GM18909 (cell line): Measurements from ENCODE around the gene PLEKHM3.
"Not testable (repeated sequence)": the region's sequence is repeated elsewhere in the genome, so short reads cannot be mapped to it uniquely, and the experiment has no call there.

Source experiments
- ATAC-seq: cut with Tn5 transposase; IDR thresholded peaks from one replicate; pipeline ENCODE4 v1.9.1; 2021; ENCODE audit warnings: mild to moderate bottlenecking; ENCODE audit not compliant: unreplicated experiment, poor library complexity

Gene PLEKHM3

DNA sequence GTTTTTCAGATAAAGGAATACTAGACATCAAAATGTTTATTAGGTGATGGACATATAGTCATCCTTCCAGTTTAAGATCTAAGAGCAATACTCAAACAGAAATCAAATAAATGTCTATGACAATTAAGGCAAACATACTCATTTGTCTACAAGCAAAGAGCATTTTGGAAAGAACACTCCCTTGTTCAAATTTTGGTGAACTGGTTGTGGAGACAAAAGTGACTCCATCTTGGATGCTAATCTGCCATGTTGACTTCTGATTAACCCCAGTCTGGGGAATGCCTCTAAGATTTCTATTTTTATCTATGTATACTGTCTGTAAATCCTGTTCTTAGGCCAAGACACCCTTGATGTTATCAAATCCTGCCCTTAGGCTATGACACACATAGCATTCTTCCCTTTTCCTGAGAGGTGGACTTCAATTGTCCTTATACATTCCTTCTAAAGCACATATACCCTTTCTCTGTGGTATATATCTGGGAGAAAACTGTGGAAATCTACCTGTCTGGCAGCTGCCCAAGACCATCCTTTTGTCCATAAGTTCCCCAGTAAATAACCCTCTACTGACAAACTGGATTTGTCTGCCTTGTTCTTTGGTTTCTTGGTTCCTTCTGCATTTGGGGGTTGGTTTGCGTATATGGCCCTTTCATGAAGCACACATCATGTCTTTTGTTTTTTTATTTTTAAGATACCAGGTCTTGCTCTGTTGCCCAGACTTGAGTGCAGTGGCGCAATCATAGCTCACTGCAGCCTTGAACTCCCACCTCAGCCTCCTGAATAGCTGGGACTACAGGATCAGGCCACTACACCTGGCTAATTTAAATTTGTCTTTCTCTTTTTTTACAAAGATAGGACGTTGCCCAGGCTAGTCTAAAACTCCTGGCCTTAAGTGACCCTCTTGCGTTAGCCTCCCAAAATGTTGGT, 12.5 kb upstream of the PLEKHM3 start:
- ATAC-seq, result no peak

DNA sequence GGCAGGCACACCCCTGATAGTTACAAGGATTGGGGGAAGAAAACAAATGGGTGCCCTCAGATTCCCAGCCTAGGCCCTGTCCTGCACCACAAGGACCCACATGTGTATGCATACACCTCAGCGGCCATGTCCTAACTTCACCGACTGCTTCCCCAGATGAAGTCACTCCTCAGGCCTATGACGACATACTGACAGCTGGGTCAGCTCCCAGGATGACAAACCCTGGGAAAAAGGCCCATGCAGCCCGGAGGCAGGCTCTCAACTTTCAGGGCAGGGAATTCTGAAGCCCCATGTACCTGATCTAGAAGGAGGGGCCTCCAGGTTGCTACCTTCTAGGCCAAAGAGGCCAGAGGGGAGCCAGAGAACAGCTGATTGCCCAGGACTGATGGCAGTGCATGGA, 11.0 kb upstream of the PLEKHM3 start:
- ATAC-seq, result no peak

DNA sequence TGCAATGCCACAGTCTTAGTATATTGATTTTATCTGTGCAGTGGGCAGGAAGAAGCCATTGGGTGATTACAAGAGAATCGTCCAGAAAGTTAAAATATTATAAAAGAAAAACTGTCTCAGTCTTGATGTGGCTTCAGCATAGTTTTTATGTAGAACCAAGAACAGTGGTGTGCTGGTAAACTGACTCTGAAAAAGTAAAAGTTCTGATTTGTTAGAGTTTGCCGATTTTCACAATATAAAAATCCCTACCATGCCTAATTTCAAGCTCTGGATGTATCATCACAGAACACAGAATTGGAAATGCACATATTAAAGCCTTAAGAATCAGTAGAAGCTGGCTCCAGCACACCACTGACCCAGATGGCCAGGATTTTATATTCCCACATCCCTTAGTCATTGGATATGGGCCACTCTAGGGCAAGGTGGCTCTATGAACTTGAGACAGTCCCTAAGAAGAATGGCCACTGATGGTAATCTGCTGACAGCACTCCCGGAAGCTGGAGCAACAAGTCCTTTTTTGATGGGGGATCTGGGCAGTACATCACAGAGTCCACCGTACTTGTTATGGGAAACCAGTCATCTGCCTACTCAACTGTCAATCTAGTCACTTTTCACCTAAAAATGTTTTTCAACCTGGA, 9.3 kb upstream of the PLEKHM3 start:
- ATAC-seq, result no peak

GRCh38 chr2:208033701-208034502, 8.6 kb upstream of the PLEKHM3 start:
- peak; percentile 94 for ATAC-seq

DNA sequence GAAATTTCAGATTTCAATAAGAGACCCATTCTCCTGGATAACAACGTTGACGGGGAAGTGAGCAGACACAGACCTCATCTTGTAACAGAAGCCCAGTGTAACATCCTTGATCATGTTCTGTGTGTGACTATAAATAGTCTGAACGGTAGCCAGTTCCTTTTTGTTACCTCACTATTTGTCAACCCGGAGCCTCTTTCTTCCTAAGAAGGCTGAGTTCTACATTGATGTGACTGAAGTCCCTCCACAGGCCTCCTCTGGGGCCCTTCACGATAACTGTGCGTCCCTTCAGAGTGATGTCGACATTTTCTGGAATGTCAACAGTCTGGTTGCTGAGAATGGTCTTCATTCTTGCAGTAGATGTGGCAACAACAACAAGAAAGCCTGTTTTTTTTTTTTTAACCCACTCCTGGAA, 6.3 kb upstream of the PLEKHM3 start:
- ATAC-seq, result no peak

DNA sequence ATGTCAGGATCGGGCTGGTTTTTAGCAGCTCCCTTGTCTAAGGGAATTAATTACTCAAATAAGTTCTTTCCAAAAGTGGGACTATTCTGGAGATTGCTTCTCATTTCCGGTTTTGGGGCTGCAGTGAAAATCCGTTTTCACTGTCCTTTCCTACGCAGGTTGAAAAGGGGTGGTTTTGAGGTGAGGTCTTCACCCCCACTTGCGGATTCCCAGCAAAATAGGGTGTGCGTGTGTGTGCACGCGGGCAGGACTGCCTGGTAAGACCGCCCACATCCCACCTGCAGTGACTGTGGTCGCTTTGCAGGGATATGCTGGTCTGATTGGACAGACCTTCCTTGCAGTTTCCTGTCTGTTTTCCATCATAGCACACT, 472 bp upstream of the PLEKHM3 start:
- ATAC-seq, result peak; percentile 25

- no peak for ATAC-seq
Observed at GRCh38 chr2:208024091-208024490, 1.2 kb downstream of the PLEKHM3 start.

GRCh38 chr2:208020253-208020652, 5.1 kb downstream of the PLEKHM3 start:
- no peak for ATAC-seq

DNA sequence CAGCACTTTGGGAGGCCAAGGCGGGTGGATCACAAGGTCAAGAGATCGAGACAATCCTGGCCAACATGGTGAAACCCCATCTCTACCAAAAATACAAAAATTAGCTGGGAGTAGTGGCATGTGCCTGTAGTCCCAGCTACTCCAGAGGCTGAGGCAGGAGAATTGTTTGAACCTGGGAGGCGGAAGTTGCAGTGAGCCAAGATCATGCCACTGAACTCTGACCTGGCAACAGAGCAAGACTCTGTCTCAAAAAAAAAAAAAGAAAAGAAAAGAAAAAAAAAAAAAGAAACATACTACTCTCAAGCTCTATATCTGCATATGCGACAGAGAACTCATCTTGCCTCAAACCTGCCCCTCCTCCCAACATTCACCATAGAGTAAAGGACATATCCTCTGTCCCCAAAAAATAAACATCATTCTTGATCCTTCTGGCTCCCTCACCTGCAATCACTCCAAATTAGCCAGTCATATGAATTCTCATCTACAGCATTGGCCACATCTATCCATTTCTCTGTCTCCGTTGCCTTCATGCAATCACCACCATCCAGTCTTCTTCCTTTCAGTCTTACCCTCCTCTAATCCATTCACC, 7.1 kb downstream of the PLEKHM3 start:
- not testable (repeated sequence) for ATAC-seq

- no peak for ATAC-seq
Observed at GRCh38 chr2:208017721-208018120, 7.6 kb downstream of the PLEKHM3 start.

DNA sequence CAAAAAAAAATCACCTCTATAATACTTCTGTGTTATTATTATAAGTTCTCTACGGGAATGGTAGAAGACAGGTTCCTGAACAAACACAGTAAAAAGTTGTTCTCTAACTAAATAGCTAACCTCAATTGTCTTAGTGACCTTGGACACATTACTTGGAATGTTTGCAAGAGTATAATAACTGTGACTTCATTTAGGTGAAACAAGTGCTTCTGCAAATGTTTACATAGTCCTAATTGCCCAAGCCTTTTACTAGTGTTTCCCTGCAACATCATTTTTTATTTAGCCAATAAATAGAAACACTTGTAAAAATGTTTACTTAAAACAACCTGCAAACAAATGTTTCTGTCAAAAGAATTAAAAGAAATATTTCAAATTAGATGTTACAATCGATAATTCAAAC, 9.9 kb downstream of the PLEKHM3 start:
- ATAC-seq, result no peak

DNA sequence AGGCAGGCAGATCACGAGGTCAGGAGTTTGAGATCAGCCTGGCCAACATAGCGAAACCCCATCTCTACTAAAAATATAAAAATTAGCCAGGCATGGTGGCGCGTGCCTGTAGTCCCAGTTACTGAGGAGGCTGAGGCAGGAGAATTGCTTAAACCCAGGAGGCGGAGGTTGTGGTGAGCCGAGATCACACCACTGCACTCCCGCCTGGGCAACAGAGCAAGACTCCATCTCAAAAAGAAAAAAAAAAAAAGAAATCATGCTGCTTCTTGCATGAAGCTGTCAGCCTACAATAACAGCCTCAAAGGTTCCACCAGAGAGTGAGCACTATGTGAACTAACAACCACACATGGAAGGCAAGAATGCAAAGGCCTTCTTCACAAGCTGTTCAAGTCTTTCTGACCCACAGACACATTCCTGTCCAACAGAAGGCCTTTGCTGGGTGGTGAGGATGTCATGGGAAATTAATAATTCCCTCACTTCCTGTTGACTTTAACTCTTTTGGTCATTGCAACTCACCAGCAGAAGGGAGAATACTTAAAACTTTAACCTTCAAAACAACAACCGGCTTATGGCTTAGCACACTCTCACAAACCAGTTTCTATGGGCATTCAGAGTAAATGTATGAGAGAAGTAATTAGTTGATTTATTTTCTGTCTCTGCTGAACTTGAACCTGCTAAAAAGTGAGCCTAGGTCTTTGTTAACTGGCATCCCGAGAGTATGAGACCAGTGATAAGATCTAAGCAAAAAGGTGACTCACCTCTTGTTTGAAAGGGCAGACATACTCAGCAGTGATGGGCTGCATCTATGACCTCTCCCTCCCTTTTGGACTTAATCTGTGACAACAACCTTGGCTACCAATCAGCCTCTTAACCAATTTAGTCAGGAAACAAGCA, 11.8 kb downstream of the PLEKHM3 start:
- ATAC-seq, result no peak

DNA sequence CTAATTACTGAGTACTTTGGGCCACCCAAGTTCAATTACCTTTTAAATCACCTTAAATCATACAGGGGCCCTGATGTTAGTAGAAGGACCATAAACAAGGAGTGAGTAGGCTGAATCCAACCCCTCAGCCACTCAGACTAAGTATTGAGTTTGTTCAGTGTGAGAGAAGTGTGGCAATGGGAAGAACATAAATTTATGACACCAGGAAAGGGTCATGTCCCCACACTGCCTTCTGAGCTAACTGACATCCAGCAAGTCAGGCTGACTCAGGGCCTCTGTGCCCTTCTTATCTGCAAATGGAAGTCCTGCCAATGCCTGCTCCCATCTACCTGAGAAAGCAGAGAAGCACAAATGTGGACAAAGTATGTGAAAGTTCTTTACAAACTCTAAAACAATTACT, 12.9 kb downstream of the PLEKHM3 start:
- ATAC-seq, result no peak

- ATAC-seq, result no peak
Observed at GRCh38 chr2:208010506-208010905, 14.8 kb downstream of the PLEKHM3 start.

DNA sequence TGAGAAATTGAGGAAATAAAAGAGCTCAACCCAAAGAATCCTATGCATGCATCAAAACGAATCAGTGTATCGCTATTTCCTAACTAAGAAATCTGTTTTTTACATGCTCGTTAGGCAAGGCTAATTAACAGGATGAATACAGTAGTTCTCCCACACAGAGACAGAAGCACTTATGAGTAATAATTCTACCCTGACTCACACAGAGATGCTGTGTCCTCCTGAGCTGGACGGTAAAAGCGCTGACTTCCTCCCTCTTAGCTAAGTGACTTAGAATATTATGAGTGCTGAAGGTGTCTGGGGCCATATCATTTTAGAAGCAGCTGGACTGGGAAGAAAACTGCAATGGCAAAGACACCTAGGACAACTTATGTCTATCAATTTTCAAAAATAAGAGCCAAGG, 18.5 kb downstream of the PLEKHM3 start:
- ATAC-seq, result no peak

GRCh38 chr2:208006337-208006736, 19.0 kb downstream of the PLEKHM3 start:
- ATAC-seq, result no peak

DNA sequence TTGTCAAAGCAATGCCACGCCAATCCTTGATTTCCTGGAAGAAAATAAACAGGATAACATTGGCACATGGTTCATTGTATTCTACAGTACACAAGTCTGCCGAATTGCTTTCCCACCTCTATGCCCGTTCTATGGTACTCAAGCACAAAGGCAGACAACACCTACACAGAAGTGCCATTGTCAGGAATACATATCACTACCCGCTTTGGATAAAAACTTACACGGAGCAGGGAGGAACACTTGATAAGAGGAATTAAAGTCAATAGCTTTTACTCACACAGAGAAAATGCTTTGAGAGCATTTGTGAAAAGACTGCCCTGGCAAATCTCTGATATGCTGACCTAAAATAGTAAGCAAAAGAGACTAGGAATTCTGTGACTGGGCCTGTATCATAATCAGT, 23.4 kb downstream of the PLEKHM3 start:
- no peak for ATAC-seq

- no peak for ATAC-seq
Observed at GRCh38 chr2:208000701-208001395, 24.5 kb downstream of the PLEKHM3 start.

- ATAC-seq, result no peak
Observed at GRCh38 chr2:207996848-207997247, 28.5 kb downstream of the PLEKHM3 start.
